Tibial nerve (tissue), 4 donors: ENCODE data around the gene USP22. TPM values are rescaled to one million over a fixed set of nuclear protein-coding genes. Genes with fewer than 3 reads are reported as not detected.

Source experiments
- DNase-seq, 2 donors: peaks; one replicate each; pipeline ENCODE4 v3.0.0-alpha.2; 2019; ENCODE audit warnings: low spot score in 2 of 2
- H3K27ac ChIP-seq, 4 donors: fragments of 200-600 bp; sonication (generic) in 3 of 4; one replicate each; pipeline ENCODE4 v1.5.1; 2017 to 2019; ENCODE audit warnings: mild to moderate bottlenecking in 1 of 4
- H3K27me3 ChIP-seq, 2 donors: fragments of 200-600 bp; sonication (generic) in 1 of 2; one replicate each; pipeline versions ENCODE4 v1.5.1 to v1.6.0; 2017 to 2019
- H3K36me3 ChIP-seq, 3 donors: fragments of 200-600 bp; sonication (generic); one replicate each; pipeline ENCODE4 v1.5.1; 2018 to 2019
- H3K4me1 ChIP-seq, 4 donors: fragments of 200-600 bp; sonication (generic) in 3 of 4; one replicate each; pipeline ENCODE4 v1.5.1; 2017 to 2019
- H3K4me3 ChIP-seq, 4 donors: fragments of 200-600 bp; sonication (generic) in 3 of 4; one replicate each; pipeline ENCODE4 v1.5.1; 2017 to 2019; ENCODE audit warnings: mild to moderate bottlenecking in 1 of 4, moderate library complexity in 1 of 4
- H3K9me3 ChIP-seq, 4 donors: fragments of 200-600 bp; sonication (generic) in 3 of 4; one replicate each; pipeline ENCODE4 v1.5.1; 2017 to 2019
- EP300 ChIP-seq, 2 donors: sonication (generic); formaldehyde crosslinking; IDR thresholded peaks; one replicate each; pipeline ENCODE4 v1.6.1; 2017; ENCODE audit warnings: antibody characterized with exemption in 2 of 2, mild to moderate bottlenecking in 1 of 2
- POLR2A ChIP-seq, 2 donors: fragments of 450-650 bp; IDR thresholded peaks; one replicate each; pipeline ENCODE4 v1.6.1; 2017; ENCODE audit warnings: antibody characterized with exemption in 2 of 2, mild to moderate bottlenecking in 2 of 2, moderate library complexity in 2 of 2
- WGBS, 2 donors: methylation state at CpG; one replicate each; pipeline ENCODE4 v1.1.5; 2018; 5-methylcytosine and 5-hydroxymethylcytosine counted together
- total RNA-seq, 4 donors: library from RNA; depleted of rRNA; stranded (reverse); fragments of >200 nt; gene quantifications; one replicate each; pipeline ENCODE4 v1.1.0, GENCODE V29; 2016
- TF ChIP-seq, protein P1 (sequence below), 5 experiments: fragments of 200-600 bp in 3 of 5; fragments of 450-650 bp in 2 of 5; sonication (generic) in 3 of 5; IDR thresholded peaks; one replicate each; pipeline ENCODE4 v1.5.1; 2016 to 2019; ENCODE audit warnings: antibody characterized with exemption in 5 of 5, mild to moderate bottlenecking in 3 of 5, moderate library complexity in 2 of 5

Gene USP22
- total RNA-seq, 4 donors from 2014 or later, result 109 to 169 (median 133) TPM

DNA sequence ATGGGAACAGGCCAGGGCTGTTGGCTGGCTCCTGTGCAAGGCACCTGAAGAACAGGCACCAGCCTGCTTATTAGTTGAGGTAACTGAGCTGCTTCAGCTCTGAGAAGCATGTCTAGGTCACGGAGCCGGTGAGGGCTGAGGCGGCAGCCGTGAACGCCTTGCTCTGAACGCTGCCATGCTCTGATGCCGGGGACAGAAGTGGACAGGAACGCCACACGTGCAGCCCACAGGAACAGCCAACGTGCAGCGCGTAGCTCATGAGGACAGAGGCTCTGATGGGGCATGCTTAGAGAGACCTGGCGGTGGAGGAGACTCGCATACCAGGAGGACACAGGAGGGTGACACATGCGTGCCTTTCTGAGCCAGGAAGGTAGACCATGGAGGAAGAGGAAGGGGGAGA is 25.6 kb downstream of the USP22 start:
- peaks cover 0 to 97% (median 40%) of the 10 kb centered on the region in 3 donors for H3K36me3 ChIP-seq
- no peak for TF ChIP-seq POLR2A (IDR thresholded peaks at IDR 0.05)
- no peak for TF ChIP-seq EP300 (IDR thresholded peaks at IDR 0.05)
- TF ChIP-seq, protein P1, sequence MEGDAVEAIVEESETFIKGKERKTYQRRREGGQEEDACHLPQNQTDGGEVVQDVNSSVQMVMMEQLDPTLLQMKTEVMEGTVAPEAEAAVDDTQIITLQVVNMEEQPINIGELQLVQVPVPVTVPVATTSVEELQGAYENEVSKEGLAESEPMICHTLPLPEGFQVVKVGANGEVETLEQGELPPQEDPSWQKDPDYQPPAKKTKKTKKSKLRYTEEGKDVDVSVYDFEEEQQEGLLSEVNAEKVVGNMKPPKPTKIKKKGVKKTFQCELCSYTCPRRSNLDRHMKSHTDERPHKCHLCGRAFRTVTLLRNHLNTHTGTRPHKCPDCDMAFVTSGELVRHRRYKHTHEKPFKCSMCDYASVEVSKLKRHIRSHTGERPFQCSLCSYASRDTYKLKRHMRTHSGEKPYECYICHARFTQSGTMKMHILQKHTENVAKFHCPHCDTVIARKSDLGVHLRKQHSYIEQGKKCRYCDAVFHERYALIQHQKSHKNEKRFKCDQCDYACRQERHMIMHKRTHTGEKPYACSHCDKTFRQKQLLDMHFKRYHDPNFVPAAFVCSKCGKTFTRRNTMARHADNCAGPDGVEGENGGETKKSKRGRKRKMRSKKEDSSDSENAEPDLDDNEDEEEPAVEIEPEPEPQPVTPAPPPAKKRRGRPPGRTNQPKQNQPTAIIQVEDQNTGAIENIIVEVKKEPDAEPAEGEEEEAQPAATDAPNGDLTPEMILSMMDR (IDR thresholded peaks at IDR 0.05), result no peak
- peaks cover 0 to 33% (median 5%) of the 10 kb centered on the region in 4 donors for H3K4me1 ChIP-seq
- H3K4me3 ChIP-seq, result no peak overlapping the region
- 90 to 91% methylated on average over 13 to 15 of the region's 15 CpGs for WGBS, 2 donors
- H3K9me3 ChIP-seq, result no peaks in the 10 kb centered on the region
- no peak for DNase-seq
- H3K27ac ChIP-seq, result no peak overlapping the region
- H3K27me3 ChIP-seq, result no peaks in the 10 kb centered on the region

DNA sequence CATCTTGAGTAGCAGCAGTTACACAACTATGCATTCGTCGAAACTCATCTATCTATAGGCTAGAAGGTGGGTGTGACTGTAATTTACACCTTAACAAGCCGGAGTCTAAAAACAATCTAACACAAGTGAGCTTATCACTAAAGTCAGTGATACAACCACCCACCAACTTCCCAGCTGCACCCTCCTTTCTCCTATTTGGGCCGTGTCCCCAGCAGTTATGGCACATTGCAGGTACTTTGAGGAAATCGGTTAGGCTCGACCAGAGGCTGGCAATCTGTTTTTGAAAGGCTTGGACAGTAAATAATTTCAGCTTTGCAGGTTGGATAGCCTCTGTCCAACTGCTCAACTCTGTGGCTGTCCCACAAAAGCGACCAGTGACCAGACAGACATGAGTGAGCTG is 26.0 kb downstream of the USP22 start:
- TF ChIP-seq, protein P1 (IDR thresholded peaks at IDR 0.05), result no peak
- TF ChIP-seq POLR2A (IDR thresholded peaks at IDR 0.05), result no peak
- no peak for DNase-seq
- Histone ChIP-seq H3K9me3 (no peaks in the 10 kb centered on the region), H3K27me3 (no peaks in the 10 kb centered on the region), H3K4me1 (peaks cover 0 to 32% (median 5%) of the 10 kb centered on the region in 4 donors), H3K36me3 (peaks cover 0 to 100% (median 40%) of the 10 kb centered on the region in 3 donors), H3K4me3 (no peak overlapping the region), H3K27ac (no peak overlapping the region)
- WGBS, 2 donors, result 90 to 92% methylated on average over 7 of the region's 7 CpGs

DNA sequence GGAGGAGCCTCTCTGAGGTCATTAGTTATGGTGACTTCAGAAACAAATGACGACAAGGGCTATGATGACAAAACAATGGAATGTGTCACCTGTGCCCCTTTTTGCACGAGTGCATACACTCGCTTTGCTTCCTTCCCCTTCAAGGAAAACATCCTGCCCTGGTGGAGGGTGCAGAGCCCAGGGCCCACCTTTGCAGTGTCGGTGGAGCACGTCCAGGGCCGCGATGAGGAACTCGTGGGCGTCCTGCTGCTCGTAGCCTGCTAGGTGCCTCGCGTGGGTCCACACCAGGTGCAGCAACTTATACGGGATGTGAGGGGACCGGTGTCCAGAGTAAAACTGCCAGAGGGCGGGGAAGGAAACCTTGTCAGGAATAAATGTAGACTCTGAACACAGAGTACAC is 27.2 kb downstream of the USP22 start:
- peaks cover 0 to 100% (median 45%) of the 10 kb centered on the region in 3 donors for H3K36me3 ChIP-seq

DNA sequence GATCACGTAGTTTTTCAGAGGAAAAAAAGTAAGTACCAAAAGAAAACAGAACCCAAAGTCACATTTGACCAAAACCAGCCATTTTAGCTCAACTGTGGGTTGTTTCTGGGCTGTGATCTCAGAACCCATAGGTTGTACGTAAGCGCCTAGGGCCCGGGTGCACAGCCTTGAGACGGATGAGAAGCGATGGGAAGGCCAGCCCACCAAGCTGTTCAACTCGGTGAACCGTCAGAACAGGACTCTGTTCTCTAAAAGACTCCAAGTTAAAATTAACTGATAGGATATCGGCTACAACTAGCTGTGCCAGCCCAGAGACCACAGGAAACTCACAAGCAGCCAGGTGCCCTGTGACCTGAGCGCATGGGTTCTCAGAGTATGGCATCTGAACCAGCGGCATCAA is 28.3 kb downstream of the USP22 start:
- TF ChIP-seq, protein P1 (IDR thresholded peaks at IDR 0.05), result no peak
- TF ChIP-seq EP300 (IDR thresholded peaks at IDR 0.05) (no peak), POLR2A (IDR thresholded peaks at IDR 0.05) (no peak)
- peaks cover 0 to 100% (median 50%) of the 10 kb centered on the region in 3 donors for H3K36me3 ChIP-seq
- no peaks in the 10 kb centered on the region for H3K9me3 ChIP-seq
- no peaks in the 10 kb centered on the region for H3K27me3 ChIP-seq
- H3K27ac ChIP-seq, result no peak overlapping the region
- no peak for DNase-seq
- no peak overlapping the region for H3K4me3 ChIP-seq
- H3K4me1 ChIP-seq, result peaks cover 0 to 9% (median 0%) of the 10 kb centered on the region in 4 donors
- WGBS, 2 donors, result 88 to 90% methylated on average over 10 to 11 of the region's 11 CpGs

More for the DNA sequence above, 27.2 kb downstream of the USP22 start:
- DNase-seq, result no peak
- WGBS, 2 donors, result 83 to 87% methylated on average over 15 of the region's 15 CpGs
- Histone ChIP-seq H3K9me3 (no peaks in the 10 kb centered on the region), H3K4me1 (peaks cover 0 to 20% (median 3%) of the 10 kb centered on the region in 4 donors), H3K27ac (no peak overlapping the region), H3K4me3 (no peak overlapping the region), H3K27me3 (no peaks in the 10 kb centered on the region)
- TF ChIP-seq POLR2A (IDR thresholded peaks at IDR 0.05), result no peak
- TF ChIP-seq EP300 (IDR thresholded peaks at IDR 0.05), result no peak
- TF ChIP-seq, protein P1 (IDR thresholded peaks at IDR 0.05), result no peak

DNA sequence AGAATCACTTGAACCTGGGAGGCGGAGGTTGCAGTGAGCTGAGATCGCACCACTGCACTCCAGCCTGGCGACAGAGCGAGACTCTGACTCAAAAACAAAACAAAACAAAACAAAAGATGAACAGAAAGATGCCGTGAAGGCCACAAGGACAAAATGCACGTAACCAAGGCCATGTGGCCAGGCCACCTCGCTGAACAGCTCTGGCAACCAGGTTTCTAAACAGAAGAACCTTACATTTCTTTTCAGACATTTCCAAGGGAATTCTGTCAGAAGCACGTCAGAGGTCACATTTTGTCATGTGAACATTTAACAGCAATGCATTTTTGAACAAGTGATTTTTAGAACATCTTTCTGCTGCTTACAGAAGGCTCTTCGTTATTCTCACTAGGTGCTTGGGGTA is 28.8 kb downstream of the USP22 start:
- no peaks in the 10 kb centered on the region for H3K27me3 ChIP-seq
- 81 to 82% methylated on average over 9 of the region's 9 CpGs for WGBS, 2 donors
- no peak overlapping the region for H3K4me3 ChIP-seq
- peaks cover 0 to 100% (median 50%) of the 10 kb centered on the region in 3 donors for H3K36me3 ChIP-seq
- no peak for TF ChIP-seq EP300 (IDR thresholded peaks at IDR 0.05)
- no peak for TF ChIP-seq POLR2A (IDR thresholded peaks at IDR 0.05)
- TF ChIP-seq, protein P1 (IDR thresholded peaks at IDR 0.05), result no peak
- peaks cover 0 to 8% (median 0%) of the 10 kb centered on the region in 4 donors for H3K4me1 ChIP-seq
- no peak for DNase-seq
- no peak overlapping the region for H3K27ac ChIP-seq
- H3K9me3 ChIP-seq, result no peaks in the 10 kb centered on the region
